ENCODE measurements around the gene CNOT3. TPM values are rescaled to one million over a fixed set of nuclear protein-coding genes. Genes with fewer than 3 reads are reported as not detected.
A peak's percentile ranks its signal among the peaks of the same experiment; 100 is the strongest.

Gene CNOT3
- total RNA-seq, 1 experiment from 2014 or later, result 91.2 TPM

- Histone ChIP-seq H2BK15ac (ENCODE audit: low read depth, low read length) (no peak overlapping the region), H3K79me2 (ENCODE audit: insufficient read depth, low read length) (no peaks in the 10 kb centered on the region), H3K79me1 (ENCODE audit: insufficient read depth, low read depth, low read length, poor library complexity, severe bottlenecking) (no peaks in the 10 kb centered on the region), H4K91ac (ENCODE audit: insufficient read length, low read depth, low read length) (no peak overlapping the region), H3K4me1 (ENCODE audit: insufficient read depth, low read length) (no peaks in the 10 kb centered on the region), H3K56ac (ENCODE audit: insufficient read length, low read depth, low read length) (no peak overlapping the region), H3K4me2 (ENCODE audit: insufficient read depth, insufficient read length, low read length) (no peak overlapping the region), H3K27me3 (ENCODE audit: insufficient read depth, low read length) (no peaks in the 10 kb centered on the region), H4K5ac (ENCODE audit: insufficient read length, low read depth, low read length) (no peak overlapping the region), H3T11ph (ENCODE audit: low read length) (no peak overlapping the region), H2AFZ (ENCODE audit: low read length) (no peak overlapping the region), H2AK5ac (ENCODE audit: insufficient read length, low read length) (no peak overlapping the region), H4K8ac (replicated peaks; ENCODE audit: insufficient read length, low read depth, low read length) (no peak overlapping the region), H3K27ac (ENCODE audit: insufficient read length, low read depth, low read length) (no peak overlapping the region), H2BK20ac (ENCODE audit: low read depth, low read length, poor library complexity, severe bottlenecking) (no peak overlapping the region), H3K9ac (ENCODE audit: extremely low read depth, insufficient read length, low read length) (no peak overlapping the region), H3K9me3 (ENCODE audit: control insufficient read depth, low read depth, low read length) (no peaks in the 10 kb centered on the region), H3K23ac (ENCODE audit: insufficient read length, low read depth, low read length) (no peak overlapping the region), H2BK5ac (ENCODE audit: insufficient read length, low read length) (no peak overlapping the region), H3K14ac (ENCODE audit: insufficient read depth, low read length) (no peak overlapping the region), H3K18ac (ENCODE audit: insufficient read length, low read depth, low read length) (no peak overlapping the region), H4K20me1 (ENCODE audit: control insufficient read depth, insufficient read depth, insufficient read length) (no peaks in the 10 kb centered on the region), H2BK120ac (ENCODE audit: low read depth, low read length, poor library complexity, severe bottlenecking) (no peak overlapping the region), H3K4ac (ENCODE audit: low read depth, low read length) (no peak overlapping the region), H2BK12ac (ENCODE audit: insufficient read length, low read depth, low read length) (no peak overlapping the region), H3K23me2 (ENCODE audit: insufficient read length, low read depth, low read length, poor library complexity, severe bottlenecking) (no peaks in the 10 kb centered on the region)
- WGBS (ENCODE audit: extremely low coverage, insufficient read length, low lambda C conversion rate), result no CpG with 5 or more reads among the region's 10 CpGs
- Mint-ChIP-seq H3K9me3 (no peaks in the 10 kb centered on the region; a peak in 1 of 5 replicates), H3K27ac (peak overlapping the region in 2 of 3 experiments; percentile 61 to 64; a peak in 2 of 7 replicates), H3K4me1 (peaks cover 3 to 16% of the 10 kb centered on the region in 2 experiments; a peak in 2 of 4 replicates), H3K27me3 (ENCODE audit: low read depth) (no peaks in the 10 kb centered on the region), H3K4me3 (peak overlapping the region in 1 of 2 experiments; percentile 65; a peak in 1 of 5 replicates), H3K36me3 (ENCODE audit: insufficient read depth in 1 of 3, low read depth in 3 of 3) (peaks cover 22 to 46% (median 34%) of the 10 kb centered on the region in 3 experiments; a peak in 6 of 7 replicates)
- TF ChIP-seq, protein P1, sequence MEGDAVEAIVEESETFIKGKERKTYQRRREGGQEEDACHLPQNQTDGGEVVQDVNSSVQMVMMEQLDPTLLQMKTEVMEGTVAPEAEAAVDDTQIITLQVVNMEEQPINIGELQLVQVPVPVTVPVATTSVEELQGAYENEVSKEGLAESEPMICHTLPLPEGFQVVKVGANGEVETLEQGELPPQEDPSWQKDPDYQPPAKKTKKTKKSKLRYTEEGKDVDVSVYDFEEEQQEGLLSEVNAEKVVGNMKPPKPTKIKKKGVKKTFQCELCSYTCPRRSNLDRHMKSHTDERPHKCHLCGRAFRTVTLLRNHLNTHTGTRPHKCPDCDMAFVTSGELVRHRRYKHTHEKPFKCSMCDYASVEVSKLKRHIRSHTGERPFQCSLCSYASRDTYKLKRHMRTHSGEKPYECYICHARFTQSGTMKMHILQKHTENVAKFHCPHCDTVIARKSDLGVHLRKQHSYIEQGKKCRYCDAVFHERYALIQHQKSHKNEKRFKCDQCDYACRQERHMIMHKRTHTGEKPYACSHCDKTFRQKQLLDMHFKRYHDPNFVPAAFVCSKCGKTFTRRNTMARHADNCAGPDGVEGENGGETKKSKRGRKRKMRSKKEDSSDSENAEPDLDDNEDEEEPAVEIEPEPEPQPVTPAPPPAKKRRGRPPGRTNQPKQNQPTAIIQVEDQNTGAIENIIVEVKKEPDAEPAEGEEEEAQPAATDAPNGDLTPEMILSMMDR (conservative IDR thresholded peaks at IDR 0.05), result no peak
- no peak for DNase-seq
Observed at GRCh38 chr19:54179262-54179852, 41.8 kb downstream of the CNOT3 start.

Measured in H9 (cell line).